Vagina (tissue), 2 donors: ENCODE measurements around the gene HEXA.

Source experiments
- CTCF ChIP-seq, 3 experiments: fragments of 450-650 bp in 2 of 3; fragments of 200-600 bp in 1 of 3; sonication (generic) in 1 of 3; IDR thresholded peaks; one replicate each; pipeline ENCODE4 v1.5.1; 2017 to 2019; ENCODE audit warnings: antibody characterized with exemption in 3 of 3, mild to moderate bottlenecking in 2 of 3, moderate library complexity in 2 of 3
- POLR2A ChIP-seq, 2 donors: fragments of 450-650 bp; IDR thresholded peaks; one replicate each; pipeline ENCODE4 v1.6.1; 2017; ENCODE audit warnings: antibody characterized with exemption in 2 of 2, mild to moderate bottlenecking in 2 of 2, moderate library complexity in 2 of 2
- POLR2AphosphoS5 ChIP-seq, 2 donors: sonication (generic); formaldehyde crosslinking; IDR thresholded peaks; one replicate each; pipeline ENCODE4 v1.9.0; 2017; ENCODE audit warnings: antibody characterized with exemption in 2 of 2, mild to moderate bottlenecking in 2 of 2, low read depth in 1 of 2; ENCODE audit not compliant: insufficient read depth in 1 of 2

- TF ChIP-seq CTCF (IDR thresholded peaks at IDR 0.05) (no peak), POLR2AphosphoS5 (IDR thresholded peaks at IDR 0.05; ENCODE audit: insufficient read depth in 1 of 2, low read depth in 1 of 2) (no peak), POLR2A (IDR thresholded peaks at IDR 0.05) (no peak)
These were observed 7.5 kb downstream of the HEXA start for GRCh38 chr15:72368325-72368724.
